ENCODE results near the gene EEIG1.

EEIG1 gene

DNA sequence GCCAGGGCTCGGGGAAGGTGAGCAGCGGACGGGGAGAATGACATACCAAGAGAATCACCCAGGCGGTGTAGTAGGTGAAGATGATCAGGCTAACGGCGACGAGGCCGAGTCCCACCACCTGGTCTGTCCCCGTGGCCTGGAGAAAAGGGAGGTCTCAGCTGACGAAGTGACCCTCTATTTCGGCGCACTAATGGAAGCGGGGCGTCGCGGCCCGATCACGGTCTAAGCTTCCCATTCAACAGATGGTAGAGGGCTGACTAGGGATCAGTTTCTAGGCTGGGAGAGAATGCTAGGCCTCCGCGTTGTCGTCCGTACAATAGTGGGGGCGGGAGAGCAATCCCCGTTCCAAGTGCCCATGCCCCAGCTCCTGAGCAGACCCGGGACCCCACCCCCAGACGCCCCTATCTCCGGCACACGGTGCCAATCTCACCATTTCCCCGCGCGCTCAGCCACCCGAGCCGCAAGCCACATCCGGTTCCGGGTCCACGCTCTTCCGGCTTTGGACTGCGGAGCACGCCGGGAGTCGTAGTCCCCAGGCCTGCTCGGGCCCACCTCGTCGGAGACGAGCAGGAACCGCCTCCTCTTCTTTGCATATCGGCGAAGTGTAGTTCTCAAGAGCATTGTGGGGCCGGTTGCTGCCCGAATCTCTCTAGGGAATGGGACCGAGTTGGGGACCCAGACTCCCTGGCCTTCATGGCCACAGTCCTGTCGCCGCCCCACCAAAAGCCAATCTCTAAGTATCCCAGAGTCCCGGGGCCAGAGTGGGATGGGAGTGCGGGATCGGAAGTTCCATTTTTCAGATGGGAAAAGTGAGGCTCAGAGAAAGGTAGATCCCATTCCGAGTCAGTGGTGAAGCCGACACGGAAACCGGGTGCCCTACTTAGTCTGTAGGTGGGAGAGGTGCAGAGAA, 43.1 kb downstream of the EEIG1 start, which contains the start of gene DPM2:
DPM2 (minus strand) TSS at position 467 of the 910 bp plus-strand sequence; CDS start at position 433, 34 bp downstream.
- DNase-seq: peak; percentile 73

DNA sequence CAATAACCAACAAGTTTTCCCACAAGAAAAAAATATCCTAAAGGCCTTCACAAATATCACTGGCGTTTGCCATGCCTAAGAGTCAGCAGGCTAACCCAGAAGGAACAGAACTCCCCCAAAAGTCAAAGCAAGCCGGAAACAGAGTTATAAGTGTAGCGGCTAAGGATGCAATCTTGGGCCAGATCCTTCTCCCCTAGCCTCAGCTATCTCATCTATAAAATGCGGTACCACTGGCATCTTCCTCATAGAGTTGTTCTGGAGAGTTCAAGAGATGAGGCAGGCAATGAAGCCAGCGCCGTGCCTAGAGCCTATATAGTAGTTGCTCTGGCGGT, 43.8 kb downstream of the EEIG1 start:
- no peak for DNase-seq

DNA sequence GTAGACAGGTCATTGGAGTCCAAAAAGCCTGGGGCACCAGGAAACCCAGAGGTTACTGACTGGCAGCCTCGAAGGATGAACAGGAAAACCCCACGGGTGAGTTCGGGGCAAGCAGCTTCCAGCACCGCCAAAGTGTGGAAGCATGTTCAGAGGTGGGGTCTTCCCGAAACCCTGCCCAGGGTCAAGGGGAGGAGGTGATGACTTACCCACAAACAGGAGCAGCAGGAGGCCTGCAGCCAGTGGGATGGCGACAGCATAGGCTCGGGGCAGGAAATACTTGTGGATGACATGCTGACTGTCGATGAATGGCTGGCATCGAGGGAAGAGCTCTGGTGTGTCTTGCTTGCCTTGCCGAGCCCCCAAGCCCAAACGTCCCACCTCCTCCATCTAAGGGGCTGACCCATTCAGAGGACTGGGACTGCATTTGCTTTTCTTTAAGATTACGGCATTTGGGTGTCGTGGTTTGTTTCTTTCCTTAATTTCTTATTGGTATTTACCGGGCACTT, 44.4 kb downstream of the EEIG1 start:
- DNase-seq: no peak

DNA sequence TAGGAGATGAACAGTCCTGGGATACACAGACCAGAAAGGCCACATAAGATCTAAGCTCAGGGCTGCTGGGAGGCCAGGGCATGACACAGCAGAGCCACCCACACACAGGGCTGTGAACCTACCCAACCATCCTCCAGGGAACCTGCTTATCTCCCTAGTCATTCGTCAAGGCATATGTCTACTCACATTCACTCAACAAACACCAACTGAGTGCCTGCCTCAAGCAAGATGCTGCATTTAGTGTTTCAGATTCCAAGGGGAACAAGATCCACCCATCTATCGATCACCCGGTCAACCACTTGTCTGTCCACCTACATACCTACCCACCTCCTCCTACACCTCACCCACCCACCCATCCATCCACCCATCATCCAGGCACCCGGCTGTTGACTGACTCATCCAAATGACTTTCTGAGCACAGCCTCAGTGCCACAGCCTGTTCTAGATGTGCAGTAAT, 45.0 kb downstream of the EEIG1 start:
- no peak for DNase-seq

DNA sequence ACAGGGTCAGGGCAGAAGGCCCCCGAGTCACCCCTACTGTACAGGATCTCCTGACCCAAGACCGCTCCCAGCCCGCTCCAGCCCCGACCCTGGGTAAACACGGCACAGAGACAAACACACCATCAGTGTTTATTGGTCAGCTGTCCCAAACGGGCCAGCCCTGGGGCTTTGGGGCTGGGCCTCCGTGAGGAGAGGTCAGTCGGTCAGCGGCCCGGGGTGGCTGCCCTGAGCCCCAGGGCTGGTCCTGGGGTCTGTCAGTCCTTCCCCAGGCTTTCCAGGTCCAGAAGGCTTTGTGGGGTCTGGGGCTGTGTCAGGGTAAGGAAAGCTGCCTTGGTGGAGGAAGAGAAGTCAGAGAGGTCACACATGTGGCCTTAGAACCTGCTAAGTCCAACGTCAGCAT, 45.8 kb downstream of the EEIG1 start:
- DNase-seq: no peak

DNA sequence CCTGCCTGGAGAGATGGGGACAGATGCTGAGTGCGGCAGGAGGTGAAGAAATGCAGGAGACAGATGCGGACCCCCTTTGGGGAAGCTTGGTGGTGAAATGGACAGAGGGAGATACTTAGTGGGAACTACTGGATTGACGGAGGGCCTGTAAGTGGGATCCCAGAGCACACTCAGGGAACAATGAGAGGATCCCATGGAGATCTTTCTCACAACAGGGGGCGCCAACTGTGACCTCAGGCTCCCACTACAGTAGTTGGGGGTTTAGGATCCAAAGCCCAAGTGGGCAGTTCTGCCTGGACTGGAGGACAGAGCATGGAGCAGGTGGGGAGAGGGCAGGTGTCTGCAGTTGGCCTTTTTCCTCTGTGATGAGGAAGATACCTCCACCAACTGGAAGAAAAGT, 46.5 kb downstream of the EEIG1 start:
- no peak for DNase-seq

DNA sequence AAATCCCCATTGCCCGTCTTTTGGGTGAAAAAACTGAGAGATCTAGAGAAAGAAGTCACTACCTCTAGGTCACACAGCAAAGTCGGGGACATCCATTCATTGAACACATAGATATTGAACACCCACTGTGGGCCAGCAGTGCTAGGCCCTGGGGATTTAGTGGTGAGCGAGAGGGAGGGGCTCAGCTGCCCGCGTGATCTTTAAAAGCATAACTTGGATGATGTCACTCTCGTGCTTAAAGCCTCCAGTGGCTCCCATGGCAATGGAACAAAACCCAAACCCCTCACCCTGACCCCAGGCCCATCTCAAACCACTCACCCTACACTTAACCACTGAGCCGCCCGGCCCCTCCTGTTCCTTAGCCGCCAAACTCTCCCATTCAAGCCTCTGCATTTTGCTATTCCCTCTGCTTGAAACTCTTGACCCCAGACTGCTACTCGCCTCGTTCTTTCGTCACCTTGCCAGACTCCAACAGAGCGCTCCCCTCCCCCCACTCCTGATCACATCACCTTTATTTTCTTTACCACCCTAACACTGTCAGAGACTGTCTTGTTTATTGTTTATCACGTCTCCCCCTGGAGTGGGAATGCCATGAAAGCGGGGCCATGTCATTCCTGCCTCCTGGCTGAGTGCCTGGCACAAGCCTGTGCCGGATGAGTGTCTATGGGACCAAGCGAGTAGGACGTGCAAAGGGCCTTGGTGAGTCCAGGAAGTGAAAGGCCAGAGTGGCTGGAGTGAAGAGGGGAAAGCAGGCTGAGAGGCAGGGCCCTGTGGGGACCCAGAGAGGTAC, 49.5 kb downstream of the EEIG1 start:
- no peak for DNase-seq

Data from activated T-cell treated with anti-CD3 and anti-CD28 coated beads for 4 hours (primary cell).